CMK (cell line): ENCODE data around the gene MFSD11.
"Not testable (repeated sequence)": the region's sequence is repeated elsewhere in the genome, so short reads cannot be mapped to it uniquely, and the experiment has no call there.

Experiments
- DNase-seq: peaks from one replicate; pipeline ENCODE4 v3.0.0-alpha.2; 2010; ENCODE audit warnings: low read depth

Gene MFSD11

DNA sequence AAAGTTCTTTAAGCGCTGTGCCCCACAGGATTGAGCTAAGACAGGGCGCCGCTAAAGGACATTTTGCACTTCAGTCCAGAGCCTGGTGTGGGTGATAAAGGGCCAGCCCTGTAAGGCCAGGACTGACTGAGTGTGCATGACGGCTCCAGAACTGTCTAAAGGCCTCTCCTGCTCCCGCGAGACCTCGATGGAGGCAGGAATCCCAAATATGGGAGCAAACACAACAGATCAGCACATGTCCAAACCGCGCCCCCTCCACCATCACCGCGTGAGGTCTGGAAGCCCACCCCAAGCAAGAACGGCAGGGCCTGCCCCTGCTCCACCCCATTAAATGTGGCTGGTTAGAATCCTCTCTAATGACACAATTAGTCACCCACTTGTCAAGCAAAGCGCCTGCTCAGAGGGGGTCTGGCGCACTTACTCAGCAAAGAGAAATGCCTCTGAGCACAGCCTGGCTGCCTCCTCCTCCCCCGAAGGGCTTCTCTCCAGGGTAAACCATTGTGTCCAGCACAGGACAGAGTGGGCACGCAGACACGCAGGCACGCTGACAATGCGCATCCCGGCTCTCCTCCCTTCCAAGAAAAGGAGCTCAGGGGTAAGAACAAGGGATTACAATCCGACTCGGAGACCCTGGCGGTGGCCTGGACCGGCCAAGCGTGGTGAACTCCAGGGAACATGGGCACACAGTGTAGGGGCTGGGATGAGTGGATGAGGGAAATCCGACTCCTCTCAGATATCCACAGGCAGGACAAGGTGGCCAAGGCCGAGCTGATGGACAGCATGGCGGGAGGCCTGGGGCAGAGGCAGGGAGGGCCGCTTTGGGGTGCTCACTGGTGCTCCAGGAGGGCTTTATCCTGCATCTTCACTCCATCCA lies 28.6 kb upstream of the MFSD11 start:
- DNase-seq = no peak

DNA sequence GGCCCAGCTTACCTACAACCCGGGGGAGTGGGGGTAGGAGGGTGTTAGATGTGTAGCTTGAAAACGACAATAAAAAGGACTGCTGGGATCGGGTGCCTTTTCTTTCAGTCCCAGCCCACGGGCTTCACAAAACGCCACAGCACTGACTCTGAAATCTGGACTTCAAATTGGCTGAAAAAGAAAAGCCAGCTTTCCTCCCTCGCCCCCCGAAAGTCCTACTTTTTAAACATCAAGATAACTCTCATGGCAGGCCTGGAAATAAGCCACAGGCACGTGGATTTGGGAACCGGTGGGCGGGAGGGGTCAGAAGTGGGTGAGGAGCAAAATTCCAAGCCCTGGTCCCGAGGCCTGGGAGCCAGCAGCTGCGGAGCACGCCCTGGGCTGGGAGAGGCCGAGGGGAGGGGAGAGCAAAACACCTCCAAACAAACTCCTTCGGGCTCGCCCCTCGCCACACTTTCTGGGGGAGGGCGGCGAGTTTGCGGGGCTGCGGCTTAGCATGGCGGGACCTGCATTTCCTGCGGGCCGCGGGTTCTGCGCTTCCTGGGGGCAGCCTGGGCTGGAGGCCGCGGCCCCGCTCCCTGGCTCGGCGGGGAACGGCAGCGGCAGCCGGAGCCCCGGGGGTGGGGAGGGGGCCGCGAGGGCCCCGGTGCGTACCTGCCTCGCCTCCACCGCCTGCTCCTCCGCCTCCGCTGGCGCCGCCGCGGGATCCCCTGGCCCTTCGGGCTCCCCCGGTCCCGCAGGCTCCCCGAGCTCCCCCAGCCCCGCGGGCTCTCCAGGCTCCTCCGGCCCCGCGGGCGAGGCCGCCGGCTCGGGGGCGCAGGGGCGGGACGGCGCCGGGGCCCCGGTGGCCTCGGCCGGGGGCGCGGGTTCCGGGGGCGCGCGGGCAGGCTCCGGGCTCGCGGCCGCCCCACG lies 27.7 kb upstream of the MFSD11 start:
- not testable (repeated sequence) for DNase-seq

DNA sequence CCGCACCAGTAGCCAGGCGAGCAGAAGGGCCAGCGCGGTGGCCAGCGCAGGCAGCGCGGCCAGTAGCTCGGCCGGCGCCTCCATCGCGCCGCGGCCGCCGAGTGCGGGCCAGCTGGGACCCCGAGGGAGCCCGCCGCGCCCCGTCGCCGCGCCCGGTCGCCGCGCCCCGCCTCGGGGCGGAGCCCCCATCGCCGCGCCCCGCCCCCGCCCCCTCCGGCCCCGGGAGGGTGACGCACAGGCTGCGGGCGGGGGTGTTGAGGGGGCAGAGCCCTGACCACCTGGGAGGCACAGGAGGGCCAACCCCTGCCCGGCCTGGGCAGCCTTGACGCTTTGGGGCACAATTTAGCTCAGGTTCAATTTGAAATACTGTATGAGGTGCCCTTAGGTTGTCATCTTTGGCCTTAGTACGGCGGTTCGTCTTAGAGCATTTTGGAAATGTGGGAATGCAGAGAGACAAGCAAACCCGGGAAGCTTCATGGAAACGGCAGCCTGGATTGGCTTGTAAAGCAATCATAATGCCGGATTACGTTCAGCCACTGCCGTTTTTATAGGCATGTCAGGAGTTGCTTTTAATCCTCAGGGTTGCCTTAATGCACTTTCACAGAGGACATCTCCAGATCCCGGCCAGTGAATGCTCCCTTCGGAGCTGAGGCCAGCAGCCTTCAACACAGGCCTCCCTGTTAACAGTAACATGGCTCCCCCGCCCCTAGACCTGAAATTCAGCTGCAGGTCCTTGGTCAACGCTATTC lies 26.9 kb upstream of the MFSD11 start, which contains the start of gene MXRA7:
MXRA7 (minus strand) TSS at position 103 of the 749 bp plus-strand sequence; CDS start at position 84, 19 bp downstream.
- no peak for DNase-seq

DNA sequence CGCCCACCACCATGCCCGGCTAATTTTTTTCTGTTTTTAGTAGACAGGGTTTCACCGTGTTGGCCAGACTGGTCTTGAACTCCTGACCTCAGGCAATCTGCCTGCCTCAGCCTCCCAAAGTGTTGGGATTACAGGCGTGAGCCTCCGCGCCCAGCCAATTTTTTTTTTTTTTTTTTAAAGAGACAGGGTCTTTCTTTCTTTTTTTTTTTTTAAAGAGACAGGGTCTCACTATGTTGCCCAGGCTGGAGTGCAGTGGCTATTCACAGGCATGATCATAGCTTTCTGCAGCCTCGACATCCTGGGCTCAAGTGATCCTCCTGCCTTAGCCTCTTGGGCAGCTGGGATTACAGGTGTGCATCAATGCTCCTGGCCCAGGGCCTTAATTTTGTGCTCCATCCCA lies 25.6 kb upstream of the MFSD11 start:
- not testable (repeated sequence) for DNase-seq

DNA sequence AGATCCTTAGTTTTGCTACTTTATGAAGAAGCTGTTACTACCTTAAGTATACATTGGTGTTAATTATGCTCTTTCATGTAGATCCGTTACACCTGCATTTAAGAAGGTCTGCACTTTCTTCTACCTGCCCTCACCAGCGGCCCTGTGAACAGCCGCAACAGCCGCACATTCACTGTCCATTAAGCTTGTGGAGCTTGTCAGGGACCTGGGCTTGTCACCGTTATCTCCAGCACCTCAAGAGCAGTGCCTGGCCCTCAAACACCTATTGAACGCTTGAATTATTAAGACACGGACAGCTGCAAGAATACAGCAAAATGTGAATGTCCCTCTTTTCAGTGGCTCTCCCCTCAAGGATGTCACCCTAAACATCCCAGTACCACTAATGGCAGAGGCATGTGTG lies 24.2 kb upstream of the MFSD11 start:
- no peak for DNase-seq

DNA sequence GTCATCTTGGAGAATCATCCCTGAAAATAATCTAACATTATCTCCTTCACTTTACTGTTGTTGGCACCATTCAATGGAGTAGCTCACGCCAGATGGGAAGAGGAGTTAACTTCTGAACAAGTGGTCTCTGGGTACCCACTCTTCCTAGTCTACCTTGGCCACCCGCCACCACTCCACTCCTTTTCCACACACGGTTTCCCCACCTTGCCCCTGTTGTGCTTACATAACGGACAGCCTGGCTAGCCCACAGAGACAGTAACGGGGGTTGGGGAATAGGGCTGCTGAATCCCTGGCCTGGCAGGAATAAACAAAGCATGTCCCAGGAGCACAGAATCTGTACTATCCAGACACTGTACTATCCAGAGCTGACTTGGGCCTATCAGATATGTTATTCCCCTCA lies 23.6 kb upstream of the MFSD11 start:
- DNase-seq = no peak

DNA sequence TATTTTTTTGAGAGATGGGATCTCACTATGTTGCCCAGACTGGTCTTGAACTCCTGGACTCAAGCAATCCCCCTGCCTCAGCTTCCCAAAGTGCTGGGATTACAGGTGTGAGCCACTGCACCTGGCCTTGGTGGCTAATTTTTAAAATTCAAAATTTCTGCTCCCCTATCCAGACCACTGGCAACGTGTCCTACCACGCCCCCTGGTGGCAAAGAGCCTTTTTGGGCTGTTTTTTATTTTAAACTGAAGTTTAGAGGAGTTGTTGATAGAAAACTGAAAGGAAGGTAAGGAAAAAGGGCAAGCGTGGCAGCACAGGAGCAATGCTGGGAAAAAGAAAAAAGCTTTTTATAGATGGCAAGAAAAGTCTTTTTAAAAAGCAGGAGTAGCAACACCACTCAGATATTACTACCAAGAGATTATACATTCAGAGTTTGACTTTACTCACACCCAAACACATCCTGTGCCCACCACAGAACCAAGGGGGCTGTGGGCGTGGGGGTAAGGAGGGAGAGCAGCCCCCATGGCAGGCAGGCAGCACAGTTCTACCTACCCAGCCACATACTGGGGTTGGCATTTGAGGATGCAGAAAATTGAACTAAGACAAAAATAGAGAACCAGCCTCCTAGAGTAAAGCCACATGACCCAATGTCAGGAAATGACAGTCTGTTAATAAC lies 23.0 kb upstream of the MFSD11 start:
- no peak for DNase-seq

DNA sequence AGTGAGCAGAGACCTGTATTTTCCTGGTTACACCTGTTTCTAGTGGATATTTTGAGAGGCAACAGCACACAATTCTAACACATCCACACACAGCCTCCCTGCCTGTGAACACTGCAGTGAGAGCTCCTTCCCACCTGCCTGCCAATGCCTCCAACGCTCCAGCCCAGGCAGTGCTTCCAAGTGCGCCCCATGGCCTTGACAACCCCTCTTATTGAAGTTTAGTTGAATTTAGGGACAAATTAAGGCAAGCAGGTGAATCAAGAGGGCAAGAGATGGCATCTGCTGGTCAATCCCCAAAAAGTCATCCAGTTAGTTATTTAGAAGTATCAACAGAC lies 22.5 kb upstream of the MFSD11 start:
- DNase-seq = no peak

DNA sequence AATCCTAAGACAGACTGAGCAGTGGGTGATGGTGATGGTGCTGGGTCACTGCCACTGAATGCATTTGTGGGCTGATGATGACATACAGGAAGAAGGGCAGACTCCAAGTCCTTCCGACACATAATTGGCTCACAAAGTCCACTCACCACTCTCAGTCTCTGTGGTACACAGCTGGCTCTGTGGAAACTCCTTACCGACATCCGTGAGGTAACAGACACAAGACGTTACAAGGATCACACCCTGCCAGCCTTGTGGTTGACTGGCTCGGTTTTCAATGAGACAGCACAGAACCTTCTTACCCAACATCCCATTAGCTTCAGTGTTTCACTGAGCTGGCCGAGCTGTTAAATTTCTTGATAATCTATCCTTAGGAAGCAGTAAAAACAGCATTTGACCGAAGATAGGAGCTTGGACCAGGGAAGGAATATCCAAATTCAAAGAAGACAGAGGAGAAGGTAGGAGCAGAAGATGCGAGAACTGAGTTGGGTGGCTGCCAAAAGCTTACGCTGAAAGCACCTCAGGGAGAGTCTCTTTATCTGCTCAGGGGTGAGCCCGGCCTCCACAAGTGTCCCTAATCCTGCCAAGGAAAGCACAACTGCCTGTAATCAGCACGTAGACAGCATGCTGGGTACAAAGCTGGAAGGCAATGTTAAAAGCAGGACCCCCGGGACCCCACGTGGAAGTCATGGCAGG lies 21.6 kb upstream of the MFSD11 start:
- DNase-seq = no peak

DNA sequence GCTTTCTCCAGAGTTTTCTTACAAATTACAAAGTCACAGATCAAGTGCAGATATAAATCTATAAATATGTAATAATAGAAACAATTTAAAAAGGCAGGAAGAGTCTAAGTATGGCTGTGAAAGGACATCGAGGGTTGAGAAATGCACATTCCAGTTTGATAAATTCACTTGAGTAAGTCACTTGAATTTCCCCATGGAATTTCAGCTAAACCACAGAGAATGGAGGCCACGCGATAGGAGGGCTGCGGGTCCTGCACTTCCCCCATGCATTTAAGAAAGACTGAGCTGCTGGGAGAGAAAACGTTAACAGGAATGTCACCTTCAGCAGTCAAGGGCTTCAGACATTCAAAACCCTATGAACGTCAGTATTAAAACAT lies 21.1 kb upstream of the MFSD11 start:
- no peak for DNase-seq

DNA sequence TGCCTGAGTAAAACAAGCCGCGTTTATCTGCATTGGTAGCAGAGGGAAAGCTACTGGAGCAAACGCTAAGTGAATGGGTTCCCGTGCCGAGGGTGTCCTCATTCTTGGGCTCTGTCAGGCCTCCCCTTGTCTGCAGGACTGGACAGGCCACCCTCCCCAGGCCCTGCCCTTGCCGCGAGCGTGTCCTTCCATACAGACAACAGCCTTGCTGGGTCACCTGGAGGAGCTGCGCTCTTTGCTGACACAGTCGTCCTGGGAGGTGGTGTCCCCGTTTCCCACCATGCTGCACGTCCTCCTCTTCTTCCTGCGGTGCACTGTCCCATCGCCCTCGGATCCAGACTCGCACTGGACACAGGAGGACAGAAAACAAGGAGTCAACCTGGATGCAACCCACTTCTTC lies 19.4 kb upstream of the MFSD11 start:
- no peak for DNase-seq

DNA sequence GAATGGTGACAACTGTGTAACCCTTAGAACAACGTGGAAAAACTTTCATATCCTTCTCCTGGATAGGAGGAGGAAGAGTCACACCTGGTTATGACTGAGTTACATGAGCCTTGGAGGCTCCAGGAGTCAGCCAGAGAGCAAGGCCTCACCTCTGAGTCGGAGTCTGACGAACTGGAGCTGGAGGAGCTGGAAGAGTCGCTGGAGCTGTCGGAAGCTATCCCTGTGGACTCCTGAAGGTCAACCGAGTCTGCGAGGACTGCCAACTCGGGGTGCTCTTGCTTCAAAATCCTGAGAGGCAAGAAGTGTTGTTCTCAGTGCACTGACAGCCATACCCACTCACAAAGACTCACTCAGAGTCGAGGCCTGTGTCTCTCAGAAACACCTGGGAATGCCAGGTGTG lies 17.7 kb upstream of the MFSD11 start:
- no peak for DNase-seq

DNA sequence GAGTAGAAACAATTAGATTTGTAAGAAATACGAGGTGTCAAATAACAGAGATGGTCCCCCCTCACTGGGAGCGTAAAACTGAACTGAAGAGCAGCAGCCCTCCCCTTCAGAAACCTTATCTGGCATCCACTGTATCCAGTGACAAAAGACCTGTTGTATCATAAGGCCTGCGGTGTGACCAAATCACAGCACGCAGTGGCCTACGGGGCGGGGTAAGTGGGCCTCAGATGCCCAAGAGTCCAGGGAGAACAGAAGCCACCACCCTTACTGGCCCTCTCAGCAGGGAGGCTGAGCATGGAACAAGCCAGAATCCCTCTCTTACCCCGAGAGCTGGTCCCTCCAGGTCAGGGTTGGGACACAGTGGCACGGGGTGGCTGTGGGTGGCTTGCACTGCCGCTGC lies 17.0 kb upstream of the MFSD11 start:
- DNase-seq = no peak

DNA sequence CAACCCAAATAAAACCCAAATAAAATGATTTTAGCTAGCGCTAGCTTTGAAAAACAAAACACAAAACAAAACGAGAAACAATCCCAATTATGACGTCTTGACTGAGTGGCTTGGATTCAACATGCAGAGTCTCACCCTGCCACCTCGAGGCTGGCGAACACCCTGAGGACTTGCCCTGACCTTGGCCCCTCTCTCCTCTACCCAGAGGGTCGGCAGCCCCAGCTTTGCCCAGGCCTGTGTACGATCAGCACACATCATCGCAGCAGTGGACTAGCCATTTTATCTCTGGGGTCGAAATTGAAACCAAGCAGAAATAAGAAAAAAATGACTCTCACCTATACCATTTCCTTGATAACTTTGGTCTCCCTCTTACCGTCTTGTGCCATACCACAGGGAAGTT lies 16.5 kb upstream of the MFSD11 start:
- no peak for DNase-seq

DNA sequence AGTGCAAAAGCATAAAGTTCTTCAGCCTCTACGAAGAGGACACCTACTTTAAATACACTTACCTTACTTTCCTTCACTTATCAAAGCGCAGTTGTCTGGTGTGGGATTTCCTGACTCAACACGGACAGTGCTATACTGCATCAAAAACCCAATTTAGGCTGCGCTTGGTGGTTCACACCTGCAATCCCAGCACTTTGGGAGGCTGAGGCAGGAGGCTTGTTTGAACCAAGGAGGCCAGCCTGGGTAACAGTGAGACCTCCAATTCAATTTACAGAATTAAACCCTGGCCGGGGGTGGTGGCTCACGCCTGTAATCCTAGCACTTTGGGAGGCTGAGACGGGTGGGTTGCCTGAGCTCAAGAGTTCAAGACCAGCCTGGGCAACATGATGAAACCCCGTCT lies 15.6 kb upstream of the MFSD11 start:
- no peak for DNase-seq

DNA sequence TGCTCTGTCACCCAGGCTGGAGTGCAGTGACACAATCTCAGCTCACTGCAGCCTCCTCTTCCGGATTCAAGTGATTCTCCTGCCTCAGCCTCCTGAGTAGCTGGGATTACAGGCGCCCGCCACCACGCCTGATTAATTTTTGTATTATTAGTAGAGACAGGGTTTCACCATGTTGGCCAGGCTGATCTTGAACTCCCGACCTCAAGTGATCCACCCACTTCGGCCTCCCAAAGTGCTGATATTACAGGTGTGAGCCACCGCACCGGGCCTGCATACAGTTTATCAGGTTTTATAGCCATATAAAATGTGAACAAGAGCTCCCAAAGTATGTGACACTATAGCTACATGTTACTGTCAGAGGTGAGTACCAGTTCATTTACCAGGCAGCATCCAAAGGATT lies 14.9 kb upstream of the MFSD11 start:
- DNase-seq = not testable (repeated sequence)

DNA sequence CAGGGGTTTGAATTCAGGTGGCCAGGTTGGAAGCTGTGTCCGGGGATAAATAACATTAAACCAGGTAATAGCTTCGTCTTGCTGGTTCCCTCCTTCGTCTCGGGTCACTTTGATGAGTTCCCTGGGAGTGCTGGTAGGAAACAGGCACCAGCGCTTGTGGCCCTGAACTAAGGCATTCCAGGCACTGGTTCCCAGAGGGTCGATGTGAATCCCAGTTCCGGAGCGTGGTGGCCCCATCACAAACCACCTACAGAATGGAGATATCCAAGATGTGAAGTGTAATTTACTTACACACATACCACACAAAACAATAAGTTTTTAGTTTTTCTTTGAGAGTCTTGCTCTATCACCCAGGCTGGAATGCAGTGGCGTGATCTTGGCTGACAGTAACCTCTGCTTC lies 14.1 kb upstream of the MFSD11 start:
- DNase-seq = no peak

DNA sequence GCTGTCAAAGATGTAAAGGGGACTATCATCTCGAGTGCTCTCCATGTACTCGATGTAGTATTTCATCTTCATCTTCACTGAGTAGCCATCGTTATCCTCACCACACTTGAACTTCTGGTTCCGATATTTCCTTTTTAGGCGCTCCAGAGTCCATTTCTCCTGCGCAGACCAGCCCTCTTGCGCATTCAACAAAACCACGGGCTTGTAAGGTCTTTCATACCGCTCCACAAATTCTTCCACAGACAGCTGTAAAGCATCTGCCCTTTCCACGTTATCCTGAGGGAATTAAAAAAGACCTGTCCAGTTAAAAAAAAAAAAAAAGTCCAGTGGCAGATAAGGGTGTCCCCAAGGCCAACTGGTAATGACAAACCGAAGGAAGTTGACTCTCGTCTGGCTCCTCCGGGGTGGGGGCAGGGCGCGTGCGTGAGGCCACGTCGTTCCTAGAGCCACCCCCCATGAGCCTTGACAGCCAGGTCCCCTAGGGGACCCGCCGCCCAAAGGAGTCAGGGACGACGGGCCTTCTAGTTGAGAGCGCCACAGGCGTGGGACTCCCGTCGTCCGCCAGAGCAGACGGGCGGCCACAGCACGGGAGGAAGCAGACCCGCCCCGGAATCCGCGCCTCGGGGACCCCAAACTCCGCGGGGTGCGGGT lies 12.2 kb upstream of the MFSD11 start:
- peak; percentile 54 for DNase-seq

DNA sequence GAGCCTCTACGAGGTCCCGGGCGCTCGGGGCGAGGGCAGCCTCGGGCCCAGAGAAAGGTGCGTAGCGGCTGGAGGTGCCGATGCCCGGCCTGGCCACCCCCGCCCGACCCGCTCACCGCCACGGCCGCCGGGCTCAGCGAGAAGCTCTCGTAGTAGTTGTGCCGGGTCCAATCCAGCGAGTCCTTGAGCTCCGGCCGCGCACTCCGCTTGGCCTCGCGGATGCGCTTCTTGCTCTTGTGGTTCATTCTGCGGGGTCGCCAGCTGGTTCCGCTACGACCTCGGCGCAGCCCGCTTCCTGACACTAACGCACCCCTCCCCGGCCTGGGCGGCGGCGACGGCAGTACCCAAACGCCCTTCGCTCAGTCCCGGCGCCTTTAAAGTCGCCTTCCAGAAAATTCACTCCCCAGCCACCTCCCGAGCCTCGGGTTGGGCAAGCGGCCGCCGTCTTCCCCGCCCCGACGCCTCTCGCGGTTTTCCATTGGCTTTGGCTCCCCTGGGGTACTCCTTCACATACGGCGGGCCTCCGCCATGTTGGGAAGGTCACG lies 11.6 kb upstream of the MFSD11 start, which contains the start of gene JMJD6:
JMJD6 (minus strand) TSS at position 376 of the 545 bp plus-strand sequence; CDS start at position 245, 131 bp downstream.
- DNase-seq = peak; percentile 91
